Measurements from ENCODE around the gene TMEFF2.

Gene TMEFF2

DNA sequence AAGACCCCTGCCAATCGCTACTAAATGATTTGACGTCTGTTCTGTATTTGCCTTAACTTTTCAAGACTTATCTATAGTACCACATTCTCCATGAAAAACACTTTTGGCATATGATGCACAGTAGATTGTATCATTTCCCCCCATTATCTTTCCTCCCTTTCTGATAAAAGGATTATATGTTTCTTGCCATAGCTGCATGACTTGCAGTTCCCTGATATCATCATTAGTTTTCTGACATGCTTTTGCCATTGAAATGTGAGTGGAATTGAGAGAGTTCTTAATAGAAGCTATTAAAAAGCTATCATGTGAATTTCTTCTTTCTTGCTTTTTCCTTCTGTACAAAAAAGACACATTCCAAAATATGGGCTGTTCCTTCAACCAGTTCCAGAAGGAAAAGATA, 130.3 kb downstream of the TMEFF2 start:
- DNase-seq (ENCODE audit: low spot score), result no peak

DNA sequence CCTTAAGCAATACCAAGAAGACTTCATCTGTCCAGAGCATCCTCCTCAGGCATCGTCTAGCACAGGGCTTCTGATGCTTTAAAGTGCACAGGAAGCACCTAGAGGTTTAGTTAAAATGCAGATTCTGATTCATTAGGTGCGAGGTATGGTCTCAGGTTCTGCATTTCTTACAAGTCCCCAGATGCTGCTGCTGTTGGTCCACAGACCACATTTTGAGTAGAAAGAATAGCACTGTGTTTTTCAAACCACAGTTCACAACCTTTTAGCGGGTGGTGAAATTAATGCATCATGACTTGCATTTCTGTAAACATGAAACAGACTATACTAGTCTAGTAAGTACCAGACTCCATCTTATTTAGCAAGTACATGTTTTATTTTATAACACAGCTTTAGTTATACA, 134.6 kb downstream of the TMEFF2 start:
- DNase-seq (ENCODE audit: low spot score), result no peak

DNA sequence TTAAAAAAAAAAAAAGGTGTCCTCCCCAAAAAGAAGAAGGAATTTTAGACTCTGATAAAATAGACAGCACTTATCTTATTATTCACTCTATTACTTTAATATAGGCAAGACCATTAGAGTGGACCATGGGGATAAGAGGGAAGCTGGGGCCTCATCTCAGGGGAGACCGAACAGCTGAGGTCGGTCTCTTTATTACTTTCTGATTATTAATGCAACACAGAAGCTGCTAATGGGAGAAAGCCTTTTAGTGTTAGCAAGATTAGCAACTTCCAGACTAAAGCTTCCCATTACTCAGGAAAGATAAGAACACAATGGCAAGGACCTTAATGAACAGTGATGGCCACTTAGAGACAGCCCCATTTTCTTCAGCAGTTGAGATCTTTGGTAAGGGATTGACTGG, 135.5 kb downstream of the TMEFF2 start:
- no peak for DNase-seq (ENCODE audit: low spot score)

DNA sequence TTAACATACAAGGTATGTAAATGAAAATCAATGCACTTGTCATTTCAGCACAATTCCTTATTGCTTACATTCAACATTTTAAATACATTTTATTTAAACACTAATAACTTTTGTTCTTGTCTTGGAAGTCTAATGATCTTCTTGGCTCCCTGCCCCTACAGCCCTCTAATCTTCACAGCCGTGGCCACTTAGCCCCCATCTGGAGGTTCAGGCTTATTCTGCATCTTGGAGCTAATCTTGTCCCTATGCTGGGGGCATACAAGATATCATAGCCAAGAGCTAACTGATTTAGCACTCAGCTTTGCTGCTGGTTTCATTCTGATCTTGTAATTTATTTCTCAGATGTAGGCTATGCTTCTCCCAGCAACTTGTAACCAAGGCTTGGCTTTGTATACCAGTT, 140.8 kb downstream of the TMEFF2 start:
- no peak for DNase-seq (ENCODE audit: low spot score)

DNA sequence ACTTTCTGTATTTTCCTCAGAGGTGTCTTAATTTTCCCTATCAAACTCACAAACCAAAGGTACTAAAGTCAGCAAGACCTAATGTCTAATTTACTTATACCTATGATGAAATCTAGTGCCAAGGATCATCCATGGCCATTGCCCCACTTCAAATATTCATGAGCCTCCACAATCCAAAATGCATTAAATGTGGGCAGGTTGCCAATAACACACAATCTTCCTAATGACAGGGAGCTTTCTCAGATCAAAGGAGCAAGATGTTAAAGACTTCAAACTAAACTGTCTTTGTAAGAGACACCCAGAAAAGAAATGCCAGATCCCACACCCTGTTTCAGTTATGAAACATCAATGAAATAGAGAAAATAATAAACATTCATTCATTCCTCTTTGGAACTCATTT, 143.2 kb downstream of the TMEFF2 start:
- no peak for DNase-seq (ENCODE audit: low spot score)

DNA sequence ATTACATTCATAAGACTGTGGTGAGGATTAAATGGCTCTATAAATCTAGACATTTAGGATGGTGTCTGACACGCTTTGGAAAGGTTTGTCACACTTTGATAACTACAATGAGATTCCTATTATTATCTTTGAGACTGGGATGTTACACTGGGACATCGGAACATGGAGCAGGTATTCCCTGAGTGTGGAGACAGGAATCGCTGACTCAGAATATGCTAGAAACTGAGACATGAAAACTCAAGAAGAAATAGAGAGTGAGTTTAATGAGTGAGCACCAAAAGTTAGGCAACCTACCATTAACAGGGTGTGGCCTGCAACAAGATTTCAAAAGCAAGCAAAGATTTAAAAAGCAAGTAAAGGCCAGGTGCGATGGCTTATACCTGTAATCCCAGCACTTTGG, 145.4 kb downstream of the TMEFF2 start:
- DNase-seq (ENCODE audit: low spot score), result no peak

DNA sequence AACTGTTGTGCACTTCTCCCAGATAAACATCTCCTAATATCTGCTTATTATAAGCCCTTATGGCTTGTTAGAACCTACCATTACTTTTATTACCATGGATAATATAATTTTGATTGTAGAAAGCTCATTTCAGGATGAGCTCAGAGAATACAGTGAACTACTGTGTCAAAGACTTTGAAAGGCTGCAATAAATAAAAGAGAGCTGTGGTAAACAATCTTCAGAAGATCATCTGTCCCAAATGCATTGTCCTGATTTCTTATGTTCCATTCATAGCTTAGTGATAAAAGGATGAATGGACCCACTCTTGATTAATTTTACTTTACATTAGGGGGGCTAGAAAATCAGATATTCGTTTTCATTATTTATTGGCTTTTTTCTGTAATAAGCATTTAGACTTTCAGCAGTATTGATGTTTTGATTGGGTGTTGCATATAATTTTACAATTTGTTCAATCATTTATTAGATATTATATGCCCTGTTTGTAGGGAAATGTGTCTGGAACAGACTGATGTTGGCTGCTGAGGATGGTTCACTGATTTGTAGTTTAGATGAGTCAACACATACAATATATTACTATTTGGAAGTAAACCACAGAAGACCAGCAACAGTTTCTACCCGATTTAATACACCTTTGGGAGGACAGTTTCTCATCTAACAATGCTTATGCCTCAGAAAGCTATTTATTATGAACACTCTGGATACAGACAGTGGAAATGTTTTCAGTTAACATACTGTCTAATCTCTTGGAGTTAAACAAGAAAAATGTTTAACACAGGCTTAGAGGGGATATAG, 147.2 kb downstream of the TMEFF2 start:
- DNase-seq (ENCODE audit: low spot score), result no peak

DNA sequence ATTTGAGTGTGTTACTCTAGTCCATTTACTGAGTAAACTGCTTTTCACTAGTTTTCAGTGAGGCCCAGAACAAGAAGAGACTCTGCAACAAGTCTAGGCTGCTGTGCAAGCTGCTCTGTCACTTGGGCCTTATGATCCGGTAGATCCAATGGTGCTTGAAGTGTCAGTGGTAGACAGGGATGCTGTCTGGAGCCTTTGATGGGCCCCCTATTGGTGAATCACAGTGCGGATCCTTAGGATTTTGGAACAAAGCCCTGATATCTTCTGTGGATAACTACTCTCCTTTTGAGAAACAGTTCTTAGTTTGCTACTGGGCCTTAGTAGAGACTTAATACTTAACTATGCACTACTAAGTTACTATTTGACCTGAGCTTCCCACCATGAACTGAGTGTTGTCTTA, 150.2 kb downstream of the TMEFF2 start:
- no peak for DNase-seq (ENCODE audit: low spot score)

DNA sequence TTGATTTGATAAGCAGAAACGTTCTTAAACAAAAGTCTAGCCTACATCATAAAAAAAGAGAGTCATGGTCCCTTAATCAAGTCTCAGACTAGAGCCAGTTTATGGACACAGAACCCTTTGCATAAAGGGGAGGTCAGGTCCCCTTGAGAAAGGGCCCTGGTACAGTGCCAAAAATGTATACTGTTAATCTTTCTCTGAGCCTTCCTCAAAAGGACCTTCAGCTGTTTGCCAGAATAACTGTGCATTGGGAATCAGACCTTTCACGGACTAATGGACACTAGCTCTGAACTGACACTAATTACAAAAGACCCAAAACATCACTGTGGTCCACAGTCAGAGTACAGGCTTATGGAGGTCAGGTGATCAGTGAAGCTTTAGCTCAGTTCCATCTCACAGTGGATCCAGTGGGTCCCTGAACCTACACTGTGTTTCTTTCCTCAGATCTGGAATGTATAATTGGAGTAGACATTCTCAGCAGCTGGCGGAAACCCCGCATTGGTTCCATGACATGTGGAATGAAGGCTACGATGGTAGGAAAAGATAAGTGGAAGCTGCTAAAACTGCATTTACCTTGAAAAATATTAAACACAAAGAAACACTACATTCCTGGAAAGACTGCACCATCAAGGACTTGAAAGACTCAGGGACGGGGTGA, 151.4 kb downstream of the TMEFF2 start:
- no peak for DNase-seq (ENCODE audit: low spot score)

DNA sequence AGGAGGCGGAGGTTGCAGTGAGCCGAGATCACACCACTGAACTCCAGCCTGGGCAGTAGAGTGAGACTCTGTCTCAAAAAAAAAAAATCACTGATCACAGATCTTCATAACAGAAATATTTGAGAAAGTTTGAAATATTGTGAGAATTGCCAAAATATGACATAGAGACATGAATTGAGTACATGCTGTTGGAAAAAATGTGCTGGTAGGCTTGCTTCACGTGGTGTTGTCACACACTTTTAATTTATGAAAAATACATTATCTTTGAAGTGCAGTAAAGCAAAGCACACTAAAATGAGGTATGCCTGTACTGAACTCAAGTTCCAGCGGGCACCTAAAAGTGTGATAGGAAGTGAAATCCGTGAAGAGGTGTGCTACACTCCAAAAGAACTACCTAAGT, 152.6 kb downstream of the TMEFF2 start:
- DNase-seq (ENCODE audit: low spot score), result no peak

DNA sequence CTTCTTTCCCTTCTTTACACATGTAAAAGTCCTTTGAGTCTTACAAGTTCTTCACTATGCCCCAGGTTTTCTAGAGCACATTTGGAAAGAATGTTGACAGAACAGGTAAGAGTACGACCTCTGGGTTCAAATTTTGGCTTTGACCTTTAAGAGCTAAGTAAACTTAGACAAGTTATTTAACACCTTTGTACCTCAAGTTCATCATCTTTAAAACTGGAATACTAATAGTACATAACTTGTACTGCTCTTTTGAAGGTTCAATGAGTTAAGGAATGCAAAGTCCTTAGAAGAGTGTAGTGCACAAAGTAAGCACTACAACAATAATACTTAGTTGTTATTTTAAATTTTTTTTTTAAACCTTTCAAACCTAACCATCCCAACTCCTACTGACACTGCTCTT, 156.6 kb downstream of the TMEFF2 start:
- DNase-seq (ENCODE audit: low spot score), result no peak

DNA sequence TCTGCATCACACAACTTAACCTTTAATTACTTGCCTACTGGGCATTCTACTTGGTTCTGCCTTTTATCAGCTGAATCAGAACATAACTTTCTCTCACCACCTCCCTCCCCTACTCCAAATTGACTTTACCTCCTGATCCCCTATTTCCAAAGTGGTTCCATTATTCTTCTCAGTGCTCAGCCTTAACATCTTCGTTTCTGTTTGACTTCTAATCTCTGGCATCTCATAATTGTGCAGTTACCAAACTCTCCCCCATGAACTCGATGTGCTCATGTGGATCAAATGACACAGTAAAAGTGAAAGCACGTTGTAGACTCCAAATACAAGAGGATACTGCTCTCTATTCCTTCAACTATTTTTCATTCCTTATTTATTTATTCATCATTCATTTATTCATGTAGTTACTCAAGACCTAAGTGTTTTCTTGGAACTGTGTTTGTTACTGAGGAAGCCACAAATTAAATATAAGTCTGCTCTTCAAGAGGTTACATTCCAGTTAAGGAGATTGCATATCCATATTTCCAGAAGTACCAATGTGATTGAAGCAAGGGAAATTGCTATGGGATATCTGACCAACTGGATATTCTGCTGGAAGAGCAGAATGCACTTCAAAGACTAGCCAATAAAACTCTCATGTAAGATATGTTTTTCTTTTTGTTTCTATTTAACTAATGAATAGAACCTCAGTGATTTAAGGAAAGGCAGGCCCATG, 158.8 kb downstream of the TMEFF2 start:
- DNase-seq (ENCODE audit: low spot score), result no peak

DNA sequence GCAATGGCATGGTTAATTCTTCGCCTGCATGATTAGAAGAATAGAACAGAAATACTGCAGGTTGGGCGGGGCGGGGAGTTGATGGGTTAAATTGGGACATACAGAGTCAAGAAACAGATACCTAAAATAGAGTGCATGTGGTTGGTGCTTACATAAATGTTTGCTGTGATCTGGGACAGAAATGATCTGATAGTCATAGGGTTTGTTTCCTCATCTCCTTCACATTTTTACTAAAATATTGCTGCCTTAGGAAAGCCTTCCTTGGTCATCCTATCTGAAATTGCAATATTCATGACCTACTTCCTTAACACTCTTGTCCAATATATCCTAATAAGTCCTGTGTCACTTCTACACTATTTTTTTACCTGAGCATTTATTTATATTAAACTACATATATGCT, 163.9 kb downstream of the TMEFF2 start:
- no peak for DNase-seq (ENCODE audit: low spot score)

DNA sequence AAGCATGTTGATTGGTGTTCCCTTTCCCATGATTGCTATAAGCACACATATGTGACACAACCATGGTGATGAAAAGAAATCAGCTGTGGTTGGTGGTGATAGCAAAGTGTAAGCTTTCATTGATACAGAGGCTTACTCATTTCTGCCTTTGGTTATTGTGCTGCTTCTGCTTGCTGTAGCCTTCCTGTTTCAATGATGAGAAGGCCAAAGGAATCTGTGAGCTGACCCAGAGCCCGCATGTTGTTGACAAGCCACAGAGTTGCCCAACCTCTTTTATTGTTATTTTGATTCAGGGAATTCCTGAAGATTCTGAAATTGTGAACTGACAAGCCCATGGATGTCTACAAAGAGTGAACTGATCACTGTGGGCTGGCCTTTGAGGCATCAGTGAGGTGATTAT, 164.4 kb downstream of the TMEFF2 start:
- DNase-seq (ENCODE audit: low spot score), result no peak

DNA sequence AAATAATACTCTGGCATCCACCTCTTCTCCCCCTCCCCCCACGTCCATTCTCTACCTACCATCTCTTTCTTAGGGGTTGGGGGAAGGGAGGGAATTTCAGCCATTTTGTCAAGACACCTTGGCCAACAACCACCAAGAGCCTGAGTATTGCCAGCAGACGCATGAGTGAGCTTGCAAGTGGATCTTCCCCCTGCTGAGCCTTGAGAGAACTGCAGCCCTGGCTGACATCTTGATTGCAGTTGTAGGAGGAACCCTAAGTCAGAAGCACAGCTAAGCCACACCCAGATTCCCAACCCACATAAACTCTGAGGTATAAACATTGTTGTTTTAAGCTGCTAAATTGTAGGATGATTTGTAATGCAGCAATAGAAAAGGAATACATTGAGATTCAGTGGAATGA, 165.6 kb downstream of the TMEFF2 start:
- DNase-seq (ENCODE audit: low spot score), result peak; percentile 65

DNA sequence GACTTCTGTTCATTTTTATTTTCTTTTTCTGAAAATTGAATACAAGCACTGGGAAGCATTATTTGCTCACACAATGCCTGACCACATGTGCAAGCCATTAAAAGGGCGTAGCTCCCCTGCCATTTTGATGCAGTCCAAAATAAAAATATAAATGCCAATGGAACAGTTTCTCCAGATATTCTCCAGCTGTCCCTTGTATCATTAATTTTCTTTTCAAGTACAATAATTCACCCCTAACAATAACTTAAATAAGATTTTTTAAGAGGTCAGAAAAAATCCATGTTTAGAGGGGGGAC, 168.0 kb downstream of the TMEFF2 start:
- DNase-seq (ENCODE audit: low spot score), result no peak

DNA sequence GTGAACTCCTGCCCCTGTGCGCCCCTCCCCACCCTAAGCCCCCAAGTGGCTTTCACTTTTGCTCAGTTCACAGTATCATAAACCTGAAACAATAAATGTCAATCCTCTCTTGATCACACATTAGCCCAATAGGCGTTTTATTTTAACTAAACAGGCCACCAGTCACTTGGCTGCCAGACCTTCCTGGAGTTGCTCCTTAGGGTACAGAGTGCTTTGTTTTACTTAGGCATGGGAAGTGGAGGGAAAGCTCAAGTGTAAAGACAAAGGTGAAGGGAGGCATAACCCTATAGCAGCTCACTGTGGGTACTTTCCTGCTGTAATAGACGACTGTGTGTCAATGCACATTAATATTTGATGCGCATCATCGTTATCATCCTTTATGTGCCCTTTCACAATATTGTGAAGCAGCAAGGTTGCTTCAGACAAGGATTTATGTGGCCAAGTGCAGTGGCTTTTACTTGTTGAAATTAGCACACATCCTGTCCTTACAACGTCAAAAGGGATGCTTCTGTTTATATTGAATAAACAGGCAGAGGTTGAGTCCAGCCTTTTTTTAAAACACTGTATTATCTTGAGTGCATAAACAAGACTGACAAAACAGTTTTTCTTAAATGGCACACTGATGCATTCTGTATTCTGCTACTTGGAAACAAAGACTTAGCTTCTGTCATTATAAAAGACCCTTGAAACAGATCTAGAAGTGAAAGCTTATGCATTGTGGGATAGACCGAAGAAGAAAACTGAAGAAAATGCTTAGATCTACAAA, 168.5 kb downstream of the TMEFF2 start:
- no peak for DNase-seq (ENCODE audit: low spot score)

DNA sequence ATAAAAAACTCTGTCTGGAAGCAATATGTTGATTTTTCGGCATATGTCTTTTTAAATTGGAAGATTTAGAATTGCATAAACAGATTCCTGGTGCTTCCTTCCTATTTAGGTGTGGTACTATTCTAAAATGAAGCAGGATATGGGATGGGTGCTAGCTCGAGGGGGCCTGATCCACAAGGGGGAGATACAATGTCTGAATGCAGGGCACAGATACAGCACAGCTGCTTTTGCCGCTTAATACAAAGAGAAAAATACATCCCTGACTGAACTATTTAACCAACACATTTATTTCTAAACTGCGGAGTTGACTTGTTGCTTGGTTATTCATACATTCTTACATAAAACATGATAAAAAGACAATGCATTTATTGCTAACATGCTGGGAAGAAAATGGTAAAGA, 169.1 kb downstream of the TMEFF2 start:
- no peak for DNase-seq (ENCODE audit: low spot score)

DNA sequence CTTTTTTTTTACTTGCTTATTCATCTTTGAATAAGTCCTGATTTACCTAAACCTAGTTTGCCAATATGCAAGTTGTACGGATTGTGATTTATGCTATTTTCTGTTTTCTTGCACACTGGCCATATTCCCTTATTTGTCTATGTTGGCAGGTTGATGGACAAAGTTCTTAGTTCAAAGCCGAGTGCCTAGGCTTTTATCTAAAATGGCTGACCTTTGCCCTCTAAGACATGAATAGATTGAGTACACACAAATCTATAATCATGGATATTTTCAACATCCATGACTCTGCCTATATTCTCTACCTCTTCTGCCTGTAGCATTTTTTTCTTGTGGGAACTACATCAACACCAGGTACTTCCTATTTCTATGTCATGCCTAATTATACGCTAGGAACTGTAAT, 171.7 kb downstream of the TMEFF2 start:
- DNase-seq (ENCODE audit: low spot score), result no peak

DNA sequence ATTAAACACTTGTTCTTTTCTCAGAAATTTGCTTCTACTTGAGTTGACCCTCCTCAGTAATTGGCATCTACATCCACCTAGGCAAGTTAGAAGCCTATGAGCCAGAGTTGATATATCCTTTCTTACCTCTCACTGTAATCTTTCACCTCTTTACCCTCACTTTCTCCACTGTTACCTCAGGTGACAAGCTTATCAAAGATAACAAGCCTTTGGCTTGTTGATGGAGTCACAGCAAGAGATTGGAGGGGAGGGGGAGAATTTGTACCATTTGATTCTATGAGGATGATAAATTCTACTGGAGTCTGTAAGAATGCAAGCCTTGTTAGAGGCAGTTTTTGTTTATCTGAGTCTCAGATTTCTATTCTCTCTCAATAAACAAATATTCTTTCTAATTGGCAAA, 176.9 kb downstream of the TMEFF2 start:
- DNase-seq (ENCODE audit: low spot score), result no peak

DNA sequence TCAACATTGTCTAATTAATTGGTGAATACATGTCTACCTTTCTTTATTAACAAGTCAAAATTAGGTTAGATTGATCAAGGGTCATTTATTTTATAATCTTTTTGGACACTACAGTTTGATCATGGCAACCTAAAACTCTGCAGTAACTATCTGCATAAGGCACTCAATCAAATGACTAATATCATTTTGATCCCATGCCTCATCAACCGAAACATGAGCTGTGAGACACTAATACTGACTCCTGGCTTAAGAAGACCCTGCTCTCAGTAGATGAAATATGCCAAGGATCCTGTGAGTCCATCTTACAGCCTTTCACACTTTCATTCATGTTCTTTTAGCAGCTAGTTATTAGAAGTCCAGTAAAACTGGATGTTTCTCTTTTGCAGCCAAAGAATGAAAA, 178.5 kb downstream of the TMEFF2 start:
- DNase-seq (ENCODE audit: low spot score), result no peak

DNA sequence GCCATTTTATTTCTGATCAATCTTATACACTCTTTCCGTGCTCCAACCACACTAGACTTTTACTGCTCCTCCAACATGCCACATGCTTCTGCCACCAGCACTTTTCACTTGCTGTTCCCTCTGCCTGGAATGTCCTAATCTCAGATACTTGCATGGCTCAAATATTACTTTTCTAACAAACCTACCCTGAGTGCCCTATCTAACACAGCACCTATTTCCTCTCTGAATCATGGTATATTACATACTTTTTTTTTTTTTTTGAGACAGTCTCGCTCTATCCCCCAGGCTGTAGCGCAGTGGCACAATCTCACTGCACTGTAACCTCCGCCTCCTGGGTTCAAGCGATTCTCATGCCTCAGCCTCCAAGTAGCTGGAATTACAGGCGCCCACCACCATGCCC, 181.5 kb downstream of the TMEFF2 start:
- DNase-seq (ENCODE audit: low spot score), result no peak

DNA sequence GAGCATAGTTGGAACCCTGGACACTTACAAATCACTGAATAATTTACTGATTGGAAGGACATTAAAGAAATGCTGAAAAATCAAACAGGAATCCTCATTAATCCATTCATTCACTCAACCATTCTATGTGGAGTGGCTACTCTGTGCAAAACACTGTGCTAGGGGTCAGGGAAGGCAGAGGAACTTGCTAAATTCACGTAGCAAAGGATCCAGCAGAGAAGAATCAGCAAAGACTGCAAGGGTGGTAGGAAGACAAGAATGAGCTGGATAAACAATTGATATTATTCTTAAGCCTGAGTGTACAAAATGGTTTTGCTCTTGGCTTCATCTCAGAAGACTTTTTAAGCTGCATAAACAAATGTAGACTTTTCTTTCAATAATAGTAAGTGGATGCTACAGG, 183.5 kb downstream of the TMEFF2 start:
- DNase-seq (ENCODE audit: low spot score), result no peak
